GM21786 (cell line): ENCODE data around the gene C14orf39.
"Not testable (repeated sequence)": the region's sequence is repeated elsewhere in the genome, so short reads cannot be mapped to it uniquely, and the experiment has no call there.

Experiments
- ATAC-seq: cut with Tn5 transposase; IDR thresholded peaks from one replicate; pipeline ENCODE4 v1.9.1; 2021; ENCODE audit not compliant: unreplicated experiment

The C14orf39 gene

DNA sequence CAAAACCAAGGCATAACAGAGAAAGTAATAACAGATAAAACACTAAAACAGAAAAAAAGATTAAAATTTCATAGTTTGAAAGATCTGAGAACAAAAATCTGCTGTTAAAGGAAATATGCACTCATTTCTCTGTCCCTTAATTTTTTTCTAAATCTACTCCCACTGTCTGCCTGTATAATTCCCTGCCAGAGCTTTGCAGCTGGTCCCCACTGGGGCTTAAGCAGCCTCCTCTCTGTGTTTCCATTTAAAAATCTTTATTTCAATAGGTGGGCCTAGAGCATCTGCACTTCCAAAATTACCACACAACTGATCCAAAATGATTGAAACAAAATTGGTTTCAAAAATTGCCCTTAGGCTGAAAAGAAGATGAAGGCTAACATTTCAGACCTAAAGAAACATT lies 16.7 kb upstream of the C14orf39 start:
- ATAC-seq, result no peak

DNA sequence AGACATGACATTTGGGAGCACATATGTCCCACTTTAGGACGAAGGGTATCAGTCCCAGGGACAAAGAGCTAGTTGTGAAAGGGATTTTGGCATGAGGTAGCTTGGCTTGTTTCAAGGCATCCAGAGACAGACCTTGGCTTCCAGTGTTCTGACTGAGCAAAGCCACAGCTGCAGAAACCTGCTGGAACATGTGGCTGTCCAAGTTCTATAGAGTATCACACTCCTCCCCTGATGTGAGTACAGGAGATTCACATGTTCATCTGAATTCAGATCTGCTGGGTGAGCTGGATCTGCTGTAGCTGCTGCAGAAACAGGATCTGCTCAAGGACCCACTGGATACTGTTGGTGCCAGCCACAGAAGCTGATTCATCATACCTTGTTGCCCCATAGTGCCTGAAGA lies 10.1 kb upstream of the C14orf39 start:
- no peak for ATAC-seq

DNA sequence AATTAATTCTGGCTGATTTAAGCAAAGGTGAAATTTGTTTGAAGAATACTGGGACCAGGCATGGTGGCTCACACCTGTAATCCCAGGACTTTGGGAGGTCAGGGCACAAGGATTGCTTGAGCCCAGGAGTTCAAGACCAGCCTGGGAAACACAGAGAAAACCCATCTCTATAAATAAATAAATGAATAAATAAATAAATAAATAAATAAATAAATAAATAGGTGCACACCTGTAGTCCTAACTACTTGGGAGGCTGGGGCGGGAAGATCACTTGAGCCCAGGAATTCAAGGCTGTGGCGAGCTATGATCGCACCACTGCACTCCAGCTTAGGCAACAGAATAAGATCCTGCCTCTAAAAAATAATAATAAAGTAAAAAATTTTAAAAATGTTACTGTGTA lies 4.4 kb upstream of the C14orf39 start:
- ATAC-seq, result no peak

DNA sequence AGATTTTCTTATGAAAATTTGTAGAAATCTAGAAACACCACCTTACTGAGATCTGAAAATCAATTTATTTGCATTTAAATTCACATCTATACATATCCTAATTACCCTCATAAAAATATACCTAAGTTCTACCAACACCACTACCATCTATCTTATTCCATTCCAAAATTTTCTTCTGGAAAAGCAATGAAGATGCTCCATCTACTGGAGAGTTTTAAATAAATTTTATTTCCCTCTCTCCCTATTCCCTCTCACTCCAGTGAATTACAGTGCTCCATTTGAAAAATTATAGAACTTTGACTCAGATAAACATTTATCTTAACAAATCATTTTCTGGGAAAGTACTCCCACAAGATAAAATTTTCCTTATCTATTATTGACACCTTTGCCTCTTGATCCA lies 2.3 kb upstream of the C14orf39 start:
- ATAC-seq, result no peak

DNA sequence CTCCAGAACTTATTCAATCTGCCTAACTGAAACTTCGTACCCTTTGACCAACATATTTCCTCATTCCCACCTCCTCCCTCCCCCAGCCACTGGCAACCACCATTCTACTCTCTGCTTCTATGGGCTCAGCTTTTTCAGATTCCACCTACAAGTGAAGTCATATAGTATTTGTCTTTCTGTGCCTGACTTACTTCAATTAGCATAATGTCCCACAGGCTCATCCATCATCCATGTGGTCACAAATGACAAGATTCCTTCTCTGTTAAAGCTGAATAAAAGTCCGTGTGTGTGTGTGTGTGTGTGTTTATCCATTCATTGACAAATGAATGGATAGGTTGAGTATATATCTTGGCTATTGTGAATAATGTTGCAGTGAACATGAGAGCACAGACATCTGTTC lies 1.3 kb upstream of the C14orf39 start:
- ATAC-seq, result no peak

DNA sequence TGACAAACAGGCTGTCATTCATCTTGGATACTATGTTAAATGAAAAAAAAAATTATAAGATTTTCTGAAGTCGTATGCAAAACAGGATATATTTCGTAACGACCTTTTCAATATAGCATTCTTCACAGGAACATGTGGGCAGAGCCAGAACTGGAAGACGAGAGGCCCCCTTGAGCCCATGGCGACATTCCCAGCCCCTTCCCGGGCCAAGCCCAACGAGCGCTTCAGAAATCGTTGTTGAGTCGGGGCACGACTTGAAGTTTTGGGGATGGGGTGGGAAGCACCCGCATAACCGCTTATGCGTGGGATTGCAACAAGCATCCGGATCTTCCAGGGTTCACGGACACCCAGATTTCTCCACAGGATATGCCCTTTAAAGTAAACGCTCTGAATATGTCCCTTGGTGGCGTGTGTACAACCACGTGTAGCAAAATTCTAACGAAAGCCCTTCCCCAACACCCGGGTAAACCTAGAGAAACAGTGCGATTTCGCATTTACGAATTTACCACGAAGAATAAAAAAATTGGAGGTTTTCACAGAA lies 736 bp downstream of the C14orf39 start:
- no peak for ATAC-seq

DNA sequence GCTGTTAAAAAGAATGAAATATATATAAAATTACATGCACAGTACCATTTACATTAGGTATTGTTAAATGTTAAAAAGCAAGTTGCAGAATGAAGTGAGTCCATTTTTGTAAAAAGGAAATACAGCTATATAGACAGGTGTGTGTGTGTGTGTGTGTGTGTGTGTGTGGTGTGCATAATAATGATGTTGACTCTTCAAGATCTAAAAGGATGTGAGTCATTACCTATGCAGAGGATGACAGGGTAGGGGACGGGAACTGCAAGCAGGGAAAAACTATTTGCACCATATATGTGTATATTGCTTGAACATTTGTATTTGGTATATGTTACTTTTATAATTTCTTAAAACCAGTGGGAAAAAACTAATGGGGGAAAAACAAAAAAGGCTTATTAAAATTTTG lies 3.1 kb downstream of the C14orf39 start:
- no peak for ATAC-seq

DNA sequence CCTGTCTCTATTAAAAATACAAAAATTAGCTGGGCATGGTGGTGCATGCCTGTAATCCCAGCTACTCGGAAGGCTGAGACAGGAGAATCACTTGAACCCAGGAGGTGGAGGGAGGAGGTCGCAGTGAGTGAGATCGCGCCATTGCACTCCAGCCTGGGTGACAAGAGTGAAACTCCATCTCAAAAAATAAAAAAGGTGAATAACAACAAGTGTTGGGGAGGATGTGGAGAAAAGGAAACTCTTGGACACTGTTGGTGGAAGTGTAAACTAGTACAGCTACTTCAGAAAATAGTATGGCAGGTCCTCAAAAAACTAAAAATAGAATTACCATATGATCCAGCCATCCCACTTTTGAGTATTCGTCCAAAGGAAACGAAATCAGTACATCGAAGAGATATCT lies 5.6 kb downstream of the C14orf39 start:
- ATAC-seq, result not testable (repeated sequence)

DNA sequence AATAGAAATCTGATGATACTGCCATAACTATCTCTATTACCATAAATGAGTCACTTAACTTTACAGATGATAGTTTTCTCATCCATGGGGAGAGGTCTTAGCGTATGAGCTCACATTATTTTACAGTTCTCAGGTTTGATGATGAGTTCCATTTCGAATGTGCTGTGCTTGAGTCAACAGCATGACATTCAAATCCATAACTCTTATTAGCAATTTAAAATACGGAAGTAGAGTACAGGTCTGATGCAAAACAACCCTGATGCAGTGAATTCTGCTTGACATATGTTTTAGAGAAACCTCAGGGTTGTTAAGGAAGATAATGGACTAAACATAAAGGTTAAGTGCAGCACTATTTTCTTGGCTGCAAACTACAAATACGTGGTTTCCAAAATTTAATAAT lies 30.0 kb downstream of the C14orf39 start:
- no peak for ATAC-seq

DNA sequence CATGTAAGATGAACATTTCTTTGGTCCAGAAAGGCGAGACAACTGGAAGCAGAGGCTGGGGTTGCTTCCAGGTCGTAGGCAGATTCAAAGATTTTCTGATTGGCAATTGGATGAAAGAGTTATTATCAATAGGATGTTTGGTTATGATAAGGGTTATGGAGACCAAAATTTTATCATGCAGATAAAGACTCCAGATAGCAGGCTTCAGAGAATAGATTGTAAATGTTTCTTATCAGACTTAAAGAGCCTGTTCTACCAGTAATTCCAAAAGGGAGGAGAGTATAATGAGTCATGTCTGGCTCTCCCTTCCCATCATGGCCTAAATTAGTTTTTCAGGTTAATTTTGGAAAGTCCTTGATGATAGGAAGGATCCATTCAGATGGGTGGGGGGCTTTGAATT lies 55.6 kb downstream of the C14orf39 start:
- no peak for ATAC-seq

DNA sequence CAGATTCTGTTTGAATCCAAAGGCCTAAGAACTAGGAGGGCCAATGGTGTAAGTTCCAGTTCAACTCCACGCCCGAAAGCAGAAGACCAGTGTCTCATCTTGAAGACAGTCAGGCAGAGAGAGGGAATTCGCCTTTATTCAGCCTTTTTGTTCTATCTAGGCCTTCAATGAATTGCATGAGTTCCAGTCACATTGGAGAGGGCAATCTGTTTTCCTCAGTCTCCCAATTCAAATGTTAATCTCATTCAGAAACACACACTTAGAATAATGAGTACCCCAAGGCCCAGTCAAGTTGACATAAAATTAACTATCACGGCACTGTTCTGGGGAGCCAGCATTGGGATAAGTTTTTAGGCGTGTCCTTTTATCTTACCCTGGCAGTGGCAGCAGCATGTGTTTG lies 65.8 kb downstream of the C14orf39 start:
- ATAC-seq, result no peak

DNA sequence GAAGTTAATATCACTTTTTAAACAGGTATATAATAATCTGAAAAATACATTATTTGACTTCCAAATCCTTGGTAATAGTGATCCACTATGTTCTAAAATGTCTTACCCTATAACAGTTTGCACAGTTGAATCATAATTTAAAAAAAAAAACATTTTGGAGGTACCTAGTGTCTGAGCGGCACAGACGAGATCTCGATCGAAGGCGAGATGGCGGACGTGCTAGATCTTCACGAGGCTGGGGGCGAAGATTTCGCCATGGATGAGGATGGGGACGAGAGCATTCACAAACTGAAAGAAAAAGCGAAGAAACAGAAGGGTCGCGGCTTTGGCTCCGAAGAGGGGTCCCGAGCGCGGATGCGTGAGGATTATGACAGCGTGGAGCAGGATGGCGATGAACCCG lies 88.3 kb downstream of the C14orf39 start:
- not testable (repeated sequence) for ATAC-seq

DNA sequence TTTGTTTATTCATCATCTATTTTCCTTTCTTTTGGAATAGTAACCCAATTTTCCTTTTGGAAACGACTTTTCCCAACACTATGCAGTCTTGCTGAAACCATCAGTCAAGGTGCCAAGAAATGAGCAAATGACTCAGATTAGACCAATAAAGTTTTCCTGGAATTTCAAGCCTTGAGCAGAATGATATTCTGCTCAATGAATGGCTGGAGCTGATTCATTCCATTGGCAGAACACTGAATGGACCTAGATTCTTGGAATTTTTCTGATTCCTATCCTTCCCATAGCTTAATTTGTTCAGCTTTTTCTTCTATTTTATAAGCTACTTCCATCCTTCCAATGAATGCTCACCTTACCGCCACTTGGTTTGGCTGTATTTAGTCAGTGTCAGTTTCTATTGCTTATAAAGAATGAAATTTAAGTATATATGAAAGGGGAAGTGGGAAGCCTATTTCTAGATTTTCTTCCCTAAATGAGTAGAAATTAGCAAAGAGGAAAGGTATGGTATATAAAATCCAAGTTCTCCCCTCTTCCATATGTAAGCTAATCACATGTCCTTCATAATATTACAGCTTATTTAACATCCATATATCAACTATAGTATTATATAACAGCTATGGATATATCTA lies 89.0 kb downstream of the C14orf39 start:
- no peak for ATAC-seq
